Heart left ventricle (tissue), 13 donors: ENCODE data around the gene FOXC1.

Source experiments
- POLR2A ChIP-seq, 2 donors: fragments of 450-650 bp; IDR thresholded peaks; one replicate each; pipeline ENCODE4 v1.6.1; 2017; ENCODE audit warnings: antibody characterized with exemption in 2 of 2, mild to moderate bottlenecking in 2 of 2, moderate library complexity in 2 of 2
- TF ChIP-seq, protein P1 (sequence below), 12 donors: fragments of 200-600 bp; sonication (generic) in 4 of 12; IDR thresholded peaks; one replicate each; pipeline versions ENCODE4 v1.5.0 to v1.8.0; 2018 to 2022; ENCODE audit warnings: antibody characterized with exemption in 12 of 12, mild to moderate bottlenecking in 5 of 12
- donor health status: ischemic (EF 13 %, LVEDD 7.1; RV severe dilation, severe dysfunction).
- donor health status: DM: no; HTN: yes; CAD: no.
- donor health status: DM: no; HTN: no; CAD: no.
- donor health status: ischemic (EF 25% LVEDD 6.9; RV normal size, moderate dysfunction).
- donor health status: ischemic (EF 25% LVEDD 5.7; RV mildly dilated, moderate dysfunction).
- donor health status: ischemic (EF 35%, LVEDD 5.7; RV mildly dilated, moderate dysfunction).
- donor health status: nonischemic (EF 11% LVEDD 7.7; RV severe dilation, severe dysfunction).
- donor health status: DM: yes; HTN: yes; CAD: no.
- donor health status: PGD.
- donor health status: ischemic (EF 29% LVEDD 5.4; RV normal size, mild dysfunction).
- donor health status: nonischemic (EF 23%, LVEDD 6.1; RV moderate dilation, normal function).

DNA sequence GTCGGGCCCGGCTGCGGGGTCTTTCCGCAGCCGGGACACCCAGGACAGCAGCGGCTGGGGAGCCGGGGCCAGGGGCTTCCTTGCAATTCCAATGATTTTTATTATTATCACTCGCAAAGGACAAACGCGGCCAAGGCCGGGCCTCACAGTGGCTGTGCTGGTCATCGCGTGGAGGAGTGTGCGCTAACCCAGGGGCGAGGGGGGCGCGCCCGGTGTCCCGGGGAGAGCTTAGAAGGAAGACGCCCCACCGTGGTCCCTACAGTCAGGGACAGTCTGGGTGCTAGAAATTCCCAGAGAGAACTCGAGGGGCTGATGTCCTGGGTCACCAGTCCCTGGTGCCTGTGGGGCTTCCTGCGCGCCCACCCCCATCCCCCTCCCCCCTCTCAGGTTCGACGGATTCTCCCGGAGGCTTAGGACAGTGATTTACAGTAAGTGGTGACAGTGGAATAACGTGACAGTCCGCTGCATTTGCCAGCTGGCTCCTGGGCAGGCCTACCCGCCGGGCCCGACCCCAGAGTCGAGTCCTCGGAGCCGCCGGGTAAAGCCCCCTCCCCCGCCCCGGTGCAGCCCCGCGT lies 9.5 kb downstream of the FOXC1 start:
- TF ChIP-seq, protein P1, sequence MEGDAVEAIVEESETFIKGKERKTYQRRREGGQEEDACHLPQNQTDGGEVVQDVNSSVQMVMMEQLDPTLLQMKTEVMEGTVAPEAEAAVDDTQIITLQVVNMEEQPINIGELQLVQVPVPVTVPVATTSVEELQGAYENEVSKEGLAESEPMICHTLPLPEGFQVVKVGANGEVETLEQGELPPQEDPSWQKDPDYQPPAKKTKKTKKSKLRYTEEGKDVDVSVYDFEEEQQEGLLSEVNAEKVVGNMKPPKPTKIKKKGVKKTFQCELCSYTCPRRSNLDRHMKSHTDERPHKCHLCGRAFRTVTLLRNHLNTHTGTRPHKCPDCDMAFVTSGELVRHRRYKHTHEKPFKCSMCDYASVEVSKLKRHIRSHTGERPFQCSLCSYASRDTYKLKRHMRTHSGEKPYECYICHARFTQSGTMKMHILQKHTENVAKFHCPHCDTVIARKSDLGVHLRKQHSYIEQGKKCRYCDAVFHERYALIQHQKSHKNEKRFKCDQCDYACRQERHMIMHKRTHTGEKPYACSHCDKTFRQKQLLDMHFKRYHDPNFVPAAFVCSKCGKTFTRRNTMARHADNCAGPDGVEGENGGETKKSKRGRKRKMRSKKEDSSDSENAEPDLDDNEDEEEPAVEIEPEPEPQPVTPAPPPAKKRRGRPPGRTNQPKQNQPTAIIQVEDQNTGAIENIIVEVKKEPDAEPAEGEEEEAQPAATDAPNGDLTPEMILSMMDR (IDR thresholded peaks at IDR 0.05), result no peak
- no peak for TF ChIP-seq POLR2A (IDR thresholded peaks at IDR 0.05)
